Stimulated activated CD8-positive, alpha-beta memory T cell treated with anti-CD3 and anti-CD28 coated beads, Interleukin-15, amount 100 ng/mL, for 24 hours (primary cell): ENCODE data around the gene TELO2.

Source experiments
- DNase-seq: peaks from one replicate; pipeline ENCODE4 v3.0.0-alpha.2; 2020; ENCODE audit warnings: low read depth

The TELO2 gene

GRCh38 chr16:1536601-1537000 is 43.4 kb downstream of the TELO2 start:
- no peak for DNase-seq

DNA sequence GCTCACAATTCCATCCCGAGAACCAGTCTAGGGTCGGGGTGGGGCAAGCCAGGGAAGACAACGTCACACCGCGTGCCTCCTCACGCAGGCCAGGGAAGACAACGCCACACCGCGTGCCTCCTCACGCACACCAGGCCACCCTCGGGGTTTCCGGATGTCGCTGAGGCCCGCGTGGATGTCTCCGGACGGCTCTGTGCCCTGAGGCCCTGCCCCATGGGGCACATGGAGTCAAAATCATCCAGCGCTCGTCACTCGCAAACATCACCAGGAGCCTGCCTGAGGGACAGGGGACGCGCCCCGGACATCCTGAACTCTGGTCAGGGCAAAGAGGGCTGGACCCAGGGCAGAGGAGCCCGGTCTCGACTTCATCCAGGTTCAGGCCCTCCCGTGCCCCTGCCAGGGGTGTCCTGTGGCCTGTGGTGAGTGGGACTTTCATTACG is 44.0 kb downstream of the TELO2 start:
- DNase-seq: no peak

DNA sequence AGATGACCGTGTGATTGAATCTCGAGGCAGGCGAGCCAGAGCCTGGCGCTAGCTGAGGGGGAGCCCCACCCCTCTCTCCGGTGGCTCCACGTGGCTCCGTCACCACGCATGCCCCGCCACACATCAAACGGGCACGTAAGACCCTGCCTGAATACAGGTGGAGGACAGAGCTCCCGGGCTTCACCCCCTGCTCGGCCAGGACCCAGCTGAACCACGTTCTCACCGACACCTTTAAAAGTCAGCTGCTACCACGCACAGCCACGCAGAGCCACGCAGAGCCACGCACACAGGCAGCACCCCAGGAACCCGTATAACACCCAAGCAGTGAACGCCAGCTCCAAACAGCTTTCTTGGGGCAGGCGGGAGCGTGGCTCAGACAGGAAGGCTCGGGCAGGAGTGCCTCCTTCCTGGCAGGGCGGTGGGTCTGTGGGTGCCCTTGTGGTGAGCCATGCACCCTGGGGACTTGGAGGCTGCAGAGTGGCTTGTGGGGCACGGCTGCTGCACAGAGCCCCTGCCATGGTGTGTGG is 44.7 kb downstream of the TELO2 start:
- no peak for DNase-seq

DNA sequence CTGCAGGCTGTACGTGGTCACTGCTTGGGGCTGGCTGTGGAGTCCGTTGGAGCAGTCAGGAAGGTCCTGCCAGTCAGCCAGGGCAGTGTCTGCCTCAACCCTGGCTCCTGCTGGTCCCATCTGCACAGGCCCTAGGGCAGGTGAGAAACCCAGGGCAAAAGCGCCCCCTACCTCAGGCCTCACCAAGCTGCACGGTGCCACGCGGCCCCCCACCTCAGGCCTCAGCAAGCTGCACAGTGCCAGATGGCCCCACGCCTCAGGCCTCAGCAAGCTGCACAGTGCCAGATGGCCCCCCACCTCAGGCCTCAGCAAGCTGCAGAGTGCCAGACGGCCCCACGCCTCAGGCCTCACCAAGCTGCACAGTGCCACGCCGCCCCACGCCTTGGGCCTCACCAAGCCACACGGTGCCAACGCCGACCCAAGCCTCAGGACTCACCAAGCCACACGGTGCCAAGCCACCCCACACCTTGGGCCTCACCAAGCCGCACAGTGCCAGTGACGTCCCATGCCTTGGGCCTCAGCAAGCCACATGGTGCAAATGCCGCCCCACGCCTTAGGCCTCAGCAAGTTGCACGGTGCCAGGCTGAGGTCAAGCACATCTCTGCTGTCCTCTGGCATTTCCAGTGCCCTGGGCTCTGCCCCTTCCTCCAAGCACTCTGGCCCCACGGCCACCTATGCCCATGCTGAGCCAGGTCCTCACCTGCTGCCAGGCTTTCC is 45.8 kb downstream of the TELO2 start:
- no peak for DNase-seq

DNA sequence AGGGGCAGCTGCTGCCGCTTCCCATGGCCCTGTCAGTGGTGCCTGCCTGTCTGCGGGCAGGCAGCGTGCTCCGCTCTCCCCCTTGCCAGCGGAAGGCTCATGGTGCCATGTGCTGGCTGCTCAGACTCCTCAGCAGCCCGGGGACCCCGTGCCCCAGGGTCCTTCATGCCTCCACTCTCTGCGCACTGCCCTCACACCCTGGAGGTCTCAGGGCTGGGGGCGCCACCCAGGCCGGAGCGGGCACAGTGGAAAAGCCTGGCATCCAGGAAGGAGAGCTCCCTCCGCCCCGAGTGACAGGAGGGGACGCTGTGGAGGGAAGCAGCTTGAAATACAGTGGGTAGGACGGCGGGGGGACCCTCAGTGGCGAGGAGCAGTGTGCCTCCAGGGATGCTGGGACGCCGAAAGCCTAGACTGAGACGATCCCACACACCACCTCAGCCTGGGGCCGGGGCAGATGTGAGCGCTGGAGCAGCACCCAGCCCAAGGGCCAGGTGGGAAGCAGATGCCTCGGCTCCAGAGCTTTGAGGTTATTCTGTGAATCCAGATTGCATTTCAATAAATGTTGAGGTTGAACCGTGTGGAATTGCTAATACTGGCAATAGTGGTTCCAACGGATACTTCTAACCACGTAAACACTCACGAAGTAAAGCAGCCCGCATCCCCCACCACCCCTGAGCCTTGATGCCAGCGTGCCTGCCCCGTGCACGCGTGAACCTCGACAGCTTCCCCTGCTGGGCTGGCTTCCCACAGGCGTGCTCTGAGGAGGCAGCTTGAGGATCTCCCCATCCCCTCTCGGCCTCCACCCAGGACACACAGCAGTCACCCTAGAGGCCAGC is 46.8 kb downstream of the TELO2 start:
- DNase-seq: no peak

- DNase-seq: no peak
These were observed 47.3 kb downstream of the TELO2 start for GRCh38 chr16:1540556-1540855.

DNA sequence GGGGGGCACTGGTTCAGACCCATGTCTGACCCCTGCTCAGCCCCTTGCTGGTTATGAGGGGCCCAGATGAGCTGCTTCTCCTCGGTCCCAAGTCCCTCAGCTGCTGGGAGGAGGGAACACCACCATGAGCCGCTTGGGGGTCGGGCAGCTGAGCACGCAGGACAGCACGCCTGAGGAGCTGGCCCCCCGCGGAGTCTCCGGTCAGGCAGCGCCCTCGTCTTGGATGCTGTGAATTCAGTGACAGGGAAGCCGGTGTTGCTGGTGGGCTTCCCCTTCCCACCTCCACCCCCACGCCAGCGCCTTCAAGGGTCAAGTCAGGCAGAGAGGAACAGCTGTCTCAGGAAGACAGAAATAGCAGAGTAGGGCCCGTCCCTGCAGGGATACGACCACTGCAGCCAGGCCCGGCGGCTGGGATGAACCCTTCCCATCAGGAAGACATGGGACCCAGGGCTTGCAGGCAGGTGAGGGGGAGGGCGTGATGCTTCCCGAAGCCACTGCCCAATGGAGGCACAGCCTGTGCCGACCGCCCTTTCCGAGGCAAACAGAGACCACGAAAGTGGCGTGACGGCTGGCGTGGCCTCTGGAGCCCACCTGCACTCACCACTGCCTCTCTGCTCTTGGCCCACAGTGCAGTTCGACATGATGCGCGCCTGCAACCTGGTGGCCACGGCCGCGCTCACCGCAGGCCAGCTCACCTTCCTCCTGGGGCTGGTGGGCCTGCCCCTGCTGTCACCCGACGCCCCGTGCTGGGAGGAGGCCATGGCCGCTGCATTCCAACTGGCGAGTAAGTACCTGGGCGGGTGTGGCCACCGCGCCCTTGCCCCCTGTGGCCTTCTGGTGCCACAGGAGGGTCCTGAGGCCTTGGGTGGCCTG is 48.4 kb downstream of the TELO2 start:
- no peak for DNase-seq

DNA sequence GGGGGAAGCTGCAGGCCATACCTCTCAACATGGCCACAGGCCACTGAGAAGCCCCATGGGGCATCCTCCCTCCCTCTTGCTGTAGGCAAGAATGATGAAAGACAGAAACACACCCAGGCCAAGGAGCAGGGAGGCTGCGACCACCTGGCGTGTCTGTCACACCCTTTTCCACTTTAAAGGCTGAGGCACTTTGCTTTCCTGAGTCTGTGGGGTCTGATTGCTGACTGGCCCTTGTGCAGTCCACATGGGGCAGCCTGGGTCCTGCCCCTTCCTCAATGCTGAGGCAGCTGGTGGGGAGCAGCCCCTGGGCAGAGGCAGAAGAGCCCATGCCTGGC is 49.0 kb downstream of the TELO2 start:
- no peak for DNase-seq

GRCh38 chr16:1542533-1542932 is 49.4 kb downstream of the TELO2 start:
- no peak for DNase-seq

GRCh38 chr16:1543085-1543896 is 50.1 kb downstream of the TELO2 start:
- DNase-seq: no peak

- no peak for DNase-seq
These were observed 52.2 kb downstream of the TELO2 start for GRCh38 chr16:1545044-1546040.

GRCh38 chr16:1546430-1546829 is 53.3 kb downstream of the TELO2 start:
- no peak for DNase-seq

GRCh38 chr16:1548233-1548632 is 55.1 kb downstream of the TELO2 start:
- no peak for DNase-seq

- DNase-seq: no peak
These were observed 55.6 kb downstream of the TELO2 start for GRCh38 chr16:1548727-1549126.

DNA sequence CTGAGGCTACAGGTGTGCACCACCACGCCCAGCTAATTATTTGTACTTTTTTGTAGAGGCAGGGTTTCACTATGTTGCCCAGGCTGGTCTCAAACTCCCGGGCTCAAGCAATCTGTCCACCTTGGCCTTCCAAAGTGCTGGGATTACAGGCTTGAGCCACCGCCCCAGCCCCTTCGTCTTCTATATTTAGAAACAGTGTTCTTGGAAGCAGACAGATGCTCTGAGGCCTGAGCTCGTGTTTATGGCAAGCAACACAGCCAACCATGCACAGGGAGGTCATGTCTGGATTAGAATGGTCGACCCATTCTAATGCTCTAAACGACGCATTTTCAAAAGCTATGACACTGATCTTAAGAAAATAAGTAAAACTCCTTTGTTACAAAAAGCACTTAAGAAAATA is 56.9 kb downstream of the TELO2 start:
- no peak for DNase-seq

DNA sequence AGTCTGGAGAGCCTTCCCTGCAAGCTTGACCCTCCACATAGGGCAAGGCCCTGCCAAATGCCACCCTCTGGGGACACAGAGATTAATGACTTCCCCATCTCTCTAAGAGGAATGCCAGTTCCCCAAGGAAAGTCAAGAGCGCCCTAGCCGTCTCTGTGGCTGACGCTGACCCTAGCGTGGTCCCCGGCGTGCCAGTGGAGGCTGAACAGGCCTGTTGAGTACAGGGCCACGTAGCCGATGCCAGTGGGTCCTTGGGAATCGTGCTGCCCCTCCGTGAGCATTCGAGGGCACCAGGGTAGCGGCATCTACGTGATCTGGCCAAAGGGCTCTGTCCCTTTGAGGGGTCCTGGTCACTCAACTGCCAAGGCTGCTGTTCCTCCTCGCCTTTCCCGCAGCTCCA is 57.5 kb downstream of the TELO2 start:
- no peak for DNase-seq

GRCh38 chr16:1551166-1551565 is 58.0 kb downstream of the TELO2 start:
- DNase-seq: no peak

DNA sequence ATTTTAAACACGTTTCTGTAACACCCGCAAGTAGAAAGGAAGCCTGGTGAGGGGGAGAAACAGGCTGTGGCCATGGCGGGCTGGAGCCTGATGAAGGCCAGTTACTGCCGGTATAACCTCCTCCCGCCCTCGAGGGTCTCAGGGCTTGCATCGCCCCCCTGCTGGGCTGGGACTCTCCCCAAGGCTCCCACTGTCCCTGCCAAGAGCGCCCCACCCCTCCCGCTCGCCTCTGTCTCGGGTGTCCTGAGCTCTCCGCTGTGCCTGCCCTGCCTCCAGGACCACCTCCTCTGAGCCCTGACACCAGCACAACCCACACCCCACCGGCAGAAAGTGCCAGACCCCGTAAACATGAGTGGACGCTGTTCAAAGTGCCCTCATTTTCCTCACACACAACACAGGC is 59.0 kb downstream of the TELO2 start:
- DNase-seq: no peak

DNA sequence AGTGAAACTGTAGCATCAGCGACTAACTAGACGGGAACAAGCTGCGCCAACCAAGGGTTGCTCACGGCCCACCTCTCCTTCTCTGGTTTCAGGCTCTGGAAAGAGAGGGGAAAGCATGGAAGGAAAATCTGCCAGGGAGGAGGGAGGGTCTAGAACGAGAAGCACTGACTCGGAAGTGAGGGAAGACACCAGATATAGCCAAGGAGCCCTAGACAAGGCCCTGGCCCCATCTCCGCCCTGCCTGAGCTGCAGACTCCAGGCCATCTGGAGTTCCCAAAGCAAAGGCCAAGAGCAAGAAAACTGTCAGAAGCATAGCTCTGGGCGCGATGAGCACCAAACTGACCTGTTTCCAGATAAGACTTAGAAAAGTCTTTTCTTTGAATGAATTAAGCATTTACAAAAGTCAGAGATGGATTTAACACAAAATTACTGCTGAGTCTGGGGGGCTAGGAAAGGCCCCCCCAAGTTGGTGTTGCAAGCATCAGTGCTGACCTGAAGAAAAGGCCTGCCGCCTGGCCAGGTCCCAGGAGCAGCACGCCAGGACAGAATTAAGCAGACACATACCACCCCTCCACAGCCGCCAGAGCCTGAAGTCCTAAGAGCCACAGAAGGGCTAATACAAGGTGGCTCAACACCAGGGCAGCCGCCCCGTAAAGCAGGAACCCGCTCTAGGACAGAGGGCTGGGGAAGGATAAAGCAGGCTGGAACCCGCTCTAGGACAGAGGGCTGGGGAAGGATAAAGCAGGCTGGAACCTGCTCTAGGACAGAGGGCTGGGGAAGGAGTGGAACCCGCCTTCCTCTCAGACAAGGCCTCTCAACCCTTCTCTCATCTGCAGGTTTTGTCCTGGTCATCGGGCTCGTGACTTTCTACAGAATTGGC is 61.0 kb downstream of the TELO2 start:
- no peak for DNase-seq
